Adipocyte (in vitro differentiated cells): ENCODE measurements around the gene GAPDHS.

Source experiments
- DNase-seq: peaks from one replicate; pipeline ENCODE4 v3.0.0-alpha.2; 2015; ENCODE audit warnings: low read depth
- H3K27me3 ChIP-seq: replicated peaks from 2 replicates; pipeline ENCODE4 v1.7.0; 2013; ENCODE audit warnings: mild to moderate bottlenecking, low read length, moderate library complexity; ENCODE audit not compliant: control insufficient read depth, insufficient read depth
- H3K36me3 ChIP-seq: 2 replicates; pipeline ENCODE4 v1.7.0; 2013; ENCODE audit warnings: low read length, mild to moderate bottlenecking, moderate library complexity; ENCODE audit not compliant: control insufficient read depth, insufficient read depth, severe bottlenecking
- H3K4me1 ChIP-seq: 2 replicates; pipeline ENCODE4 v1.7.0; 2013; ENCODE audit warnings: mild to moderate bottlenecking, low read length, moderate library complexity; ENCODE audit not compliant: control insufficient read depth, insufficient read depth
- H3K4me3 ChIP-seq: 2 replicates; pipeline ENCODE4 v1.7.0; 2013; ENCODE audit warnings: mild to moderate bottlenecking, low read length, moderate library complexity
- H3K9ac ChIP-seq: 2 replicates; pipeline ENCODE4 v1.7.0; 2013; ENCODE audit warnings: mild to moderate bottlenecking, low read length, moderate library complexity
- H3K9me3 ChIP-seq: 2 replicates; pipeline ENCODE4 v1.7.0; 2013; ENCODE audit warnings: mild to moderate bottlenecking, low read length, moderate library complexity; ENCODE audit not compliant: control insufficient read depth

Gene GAPDHS

DNA sequence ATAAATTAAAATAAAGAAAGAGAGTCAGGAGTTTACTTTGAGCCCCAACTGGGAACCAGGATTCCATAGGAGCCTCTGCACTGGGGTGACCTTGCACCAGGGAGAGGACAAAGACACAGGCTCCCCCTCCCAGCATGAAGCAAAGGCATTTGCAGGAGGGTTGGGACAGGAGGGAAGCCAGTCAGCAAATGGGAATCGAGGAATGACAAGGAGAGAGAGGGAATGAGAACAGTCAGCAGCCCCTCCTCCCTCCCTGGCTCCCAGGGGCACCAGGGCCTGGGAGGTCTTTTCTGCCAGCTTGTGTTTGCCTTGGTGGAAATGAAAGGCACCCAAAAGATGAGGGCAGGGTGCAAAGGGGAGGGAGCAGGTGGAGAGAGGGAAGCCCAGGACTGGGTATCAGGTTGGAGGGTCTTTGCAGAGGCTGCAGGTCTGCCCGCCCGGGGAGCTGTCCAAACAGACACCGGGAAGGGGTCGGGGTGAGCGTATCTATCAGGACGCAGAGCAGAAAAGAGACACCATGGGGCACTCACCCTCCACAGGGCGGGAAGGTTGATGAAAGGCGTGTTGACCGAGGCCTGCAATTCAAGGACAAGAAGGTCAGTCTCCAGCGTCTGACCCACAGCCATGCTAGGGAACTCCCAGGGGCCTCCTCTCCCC lies 8.9 kb upstream of the GAPDHS start:
- no peak overlapping the region for H3K9ac ChIP-seq
- no peak overlapping the region for H3K4me3 ChIP-seq
- no peak for DNase-seq
- H3K36me3 ChIP-seq: no peaks in the 10 kb centered on the region
- H3K4me1 ChIP-seq: peaks cover 6% of the 10 kb centered on the region
- peaks cover 10% of the 10 kb centered on the region for H3K27me3 ChIP-seq
- no peaks in the 10 kb centered on the region for H3K9me3 ChIP-seq

DNA sequence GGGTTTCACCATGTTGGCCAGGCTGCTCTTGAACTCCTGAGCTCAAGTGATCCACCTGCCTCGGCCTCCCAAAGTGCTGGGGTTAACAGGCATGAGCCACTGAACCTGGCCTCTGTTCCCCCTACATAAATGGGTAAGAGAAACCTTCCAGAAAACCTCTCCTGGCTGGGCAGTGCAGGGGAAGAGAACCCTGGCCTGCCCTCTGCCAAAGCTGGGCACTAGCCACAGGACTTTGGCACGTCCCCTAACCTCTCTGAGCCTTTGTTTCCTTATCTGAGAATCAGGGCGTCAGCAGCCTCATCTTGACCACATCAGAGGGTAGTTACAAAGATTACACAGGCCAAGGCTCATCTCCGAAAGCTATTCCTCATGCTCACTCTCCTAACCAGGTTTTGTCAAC lies 7.4 kb upstream of the GAPDHS start:
- Histone ChIP-seq H3K9ac (no peak overlapping the region), H3K4me3 (no peak overlapping the region), H3K9me3 (no peaks in the 10 kb centered on the region), H3K36me3 (no peaks in the 10 kb centered on the region), H3K27me3 (peaks cover 10% of the 10 kb centered on the region), H3K4me1 (peaks cover 6% of the 10 kb centered on the region)
- DNase-seq: no peak

GRCh38 chr19:35528218-35529038 lies 4.8 kb upstream of the GAPDHS start, which contains the start of gene SBSN:
Gene SBSN, minus strand, starts transcription at chr19:35528311. Its CDS starts 30 bp downstream, at chr19:35528281.
- H3K4me1 ChIP-seq: peaks cover 7% of the 10 kb centered on the region
- DNase-seq: peak; percentile 57
- peaks cover 10% of the 10 kb centered on the region for H3K27me3 ChIP-seq
- no peak within 1 kb of the TSS for H3K9ac ChIP-seq
- H3K9me3 ChIP-seq: no peaks in the 10 kb centered on the region
- no peaks in the 10 kb centered on the region for H3K36me3 ChIP-seq
- H3K4me3 ChIP-seq: no peak within 1 kb of the TSS

DNA sequence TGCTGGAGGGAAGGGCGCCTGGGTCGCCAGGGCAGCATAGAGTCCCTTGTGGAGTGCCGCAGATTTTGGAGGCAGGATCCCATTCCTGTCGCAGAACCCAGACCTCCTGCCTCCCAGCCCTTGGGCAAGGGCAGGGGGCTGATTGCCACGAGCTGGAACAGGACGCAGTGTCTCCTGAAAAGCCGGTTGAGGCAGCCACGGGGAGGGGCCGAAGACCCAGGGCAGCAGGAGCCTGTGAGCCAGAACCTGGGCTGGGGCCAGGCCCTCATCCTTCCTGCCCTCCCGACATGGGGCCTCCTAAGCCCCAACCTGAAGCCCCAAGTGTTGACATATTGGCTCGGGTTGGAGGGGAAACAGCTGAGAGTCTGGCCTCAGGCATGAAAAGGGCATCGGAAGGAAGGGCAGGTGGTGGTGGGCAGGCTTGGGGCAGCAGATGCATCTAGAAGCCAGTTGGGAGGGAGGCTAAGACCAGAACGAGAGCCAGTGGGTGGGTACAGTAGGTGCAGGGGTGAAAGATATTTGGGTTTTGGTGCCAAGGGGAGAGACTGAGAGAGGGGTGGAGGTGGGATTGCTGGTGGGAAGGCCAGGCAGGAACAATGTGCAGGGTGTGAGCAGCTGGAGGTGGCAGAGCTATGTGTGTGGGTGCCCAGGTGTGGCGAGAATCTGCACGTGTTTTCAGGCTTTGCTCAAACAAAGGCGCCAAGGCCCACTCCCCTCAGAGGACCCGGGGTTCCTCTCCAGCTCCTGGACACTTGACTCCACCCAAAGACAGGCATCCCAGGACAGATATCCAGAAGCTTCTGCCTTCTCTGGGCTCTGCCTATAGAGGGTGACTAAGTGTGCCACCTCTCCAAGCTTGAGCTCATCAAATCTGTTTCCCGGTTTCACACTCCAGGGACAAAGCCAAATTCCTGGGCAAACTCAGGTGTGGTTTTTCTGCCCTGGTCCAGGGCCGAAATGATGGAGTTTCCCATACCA lies 3.7 kb upstream of the GAPDHS start:
- peaks cover 8% of the 10 kb centered on the region for H3K27me3 ChIP-seq
- peaks cover 16% of the 10 kb centered on the region for H3K4me1 ChIP-seq
- H3K36me3 ChIP-seq: no peaks in the 10 kb centered on the region
- DNase-seq: no peak
- no peak overlapping the region for H3K4me3 ChIP-seq
- H3K9ac ChIP-seq: no peak overlapping the region
- H3K9me3 ChIP-seq: no peaks in the 10 kb centered on the region

DNA sequence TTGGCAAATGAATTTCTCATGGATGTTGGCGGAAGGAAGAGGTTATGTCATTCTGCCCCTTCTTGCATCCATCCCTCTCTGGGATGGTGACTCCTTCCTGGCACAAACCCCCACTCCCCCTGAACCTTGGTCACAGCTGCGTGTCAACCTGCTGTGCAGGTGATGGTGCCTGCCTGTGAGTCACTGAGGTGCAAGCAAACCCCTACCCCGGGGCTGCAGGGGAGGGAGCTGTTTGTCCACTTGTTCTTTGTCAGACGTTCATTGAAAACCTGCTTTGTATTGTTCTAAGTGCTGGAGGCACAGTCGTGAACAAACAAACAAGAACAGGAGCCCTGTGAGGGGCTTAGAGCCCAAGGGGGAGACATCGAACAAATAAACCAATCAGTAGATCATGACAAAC lies 2.0 kb upstream of the GAPDHS start:
- Histone ChIP-seq H3K9me3 (no peaks in the 10 kb centered on the region), H3K4me3 (no peak overlapping the region), H3K4me1 (peaks cover 16% of the 10 kb centered on the region), H3K27me3 (peaks cover 2% of the 10 kb centered on the region), H3K36me3 (no peaks in the 10 kb centered on the region), H3K9ac (no peak overlapping the region)
- DNase-seq: no peak

- DNase-seq: no peak
- Histone ChIP-seq H3K36me3 (no peaks in the 10 kb centered on the region), H3K4me3 (peak overlapping the region; percentile 52), H3K9ac (no peak overlapping the region), H3K9me3 (no peaks in the 10 kb centered on the region), H3K4me1 (peaks cover 10% of the 10 kb centered on the region), H3K27me3 (peaks cover 2% of the 10 kb centered on the region)
Measured at GRCh38 chr19:35533822-35534392, 651 bp downstream of the GAPDHS start.

GRCh38 chr19:35534803-35535480 lies 1.7 kb downstream of the GAPDHS start:
- no peak overlapping the region for H3K4me3 ChIP-seq
- no peak overlapping the region for H3K9ac ChIP-seq
- H3K36me3 ChIP-seq: peaks cover 1% of the 10 kb centered on the region
- no peaks in the 10 kb centered on the region for H3K9me3 ChIP-seq
- H3K27me3 ChIP-seq: peaks cover 2% of the 10 kb centered on the region
- DNase-seq: no peak
- H3K4me1 ChIP-seq: peaks cover 10% of the 10 kb centered on the region

GRCh38 chr19:35539314-35539713 lies 6.1 kb downstream of the GAPDHS start:
- no peak for DNase-seq
- Histone ChIP-seq H3K36me3 (peaks cover 7% of the 10 kb centered on the region), H3K4me1 (peaks cover 5% of the 10 kb centered on the region), H3K9me3 (no peaks in the 10 kb centered on the region), H3K27me3 (no peaks in the 10 kb centered on the region), H3K9ac (no peak overlapping the region), H3K4me3 (no peak overlapping the region)

- Histone ChIP-seq H3K4me1 (peaks cover 9% of the 10 kb centered on the region), H3K36me3 (peaks cover 7% of the 10 kb centered on the region), H3K27me3 (no peaks in the 10 kb centered on the region), H3K4me3 (no peak overlapping the region), H3K9ac (no peak overlapping the region), H3K9me3 (no peaks in the 10 kb centered on the region)
- no peak for DNase-seq
Measured at GRCh38 chr19:35539850-35540249, 6.6 kb downstream of the GAPDHS start.

DNA sequence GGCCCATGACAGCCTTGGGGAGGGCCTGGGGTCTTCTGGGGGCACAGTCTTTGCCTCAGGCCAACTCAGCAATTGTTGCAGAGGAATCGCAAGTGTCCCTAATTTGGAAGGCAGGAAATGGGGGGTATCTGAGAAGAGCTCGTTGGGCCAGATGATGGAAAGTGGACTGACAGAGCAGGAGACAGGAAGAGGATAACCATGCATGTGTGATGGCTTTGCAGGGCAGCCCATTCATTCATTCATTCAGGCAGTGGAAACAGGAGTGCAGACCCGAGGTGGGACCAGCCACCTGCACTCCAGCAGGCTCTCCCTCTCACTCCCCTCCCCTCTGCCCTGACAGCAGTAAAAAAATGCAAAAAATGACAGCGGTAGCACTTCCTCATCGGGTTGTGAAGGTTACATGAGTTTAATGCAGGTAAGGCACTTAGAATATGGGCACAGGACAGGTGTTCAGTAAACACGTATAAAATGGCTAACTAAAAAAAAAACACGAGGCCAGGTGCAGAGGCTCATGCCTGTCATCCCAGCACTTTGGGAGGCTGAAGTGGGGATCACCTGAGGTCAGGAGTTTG lies 7.2 kb downstream of the GAPDHS start:
- Histone ChIP-seq H3K36me3 (peaks cover 7% of the 10 kb centered on the region), H3K9me3 (no peaks in the 10 kb centered on the region), H3K4me1 (peaks cover 9% of the 10 kb centered on the region), H3K4me3 (no peak overlapping the region), H3K9ac (no peak overlapping the region), H3K27me3 (no peaks in the 10 kb centered on the region)
- no peak for DNase-seq
